ENCODE data around the gene GTF3A.
A peak's percentile ranks its signal among the peaks of the same experiment; 100 is the strongest.

GTF3A gene

DNA sequence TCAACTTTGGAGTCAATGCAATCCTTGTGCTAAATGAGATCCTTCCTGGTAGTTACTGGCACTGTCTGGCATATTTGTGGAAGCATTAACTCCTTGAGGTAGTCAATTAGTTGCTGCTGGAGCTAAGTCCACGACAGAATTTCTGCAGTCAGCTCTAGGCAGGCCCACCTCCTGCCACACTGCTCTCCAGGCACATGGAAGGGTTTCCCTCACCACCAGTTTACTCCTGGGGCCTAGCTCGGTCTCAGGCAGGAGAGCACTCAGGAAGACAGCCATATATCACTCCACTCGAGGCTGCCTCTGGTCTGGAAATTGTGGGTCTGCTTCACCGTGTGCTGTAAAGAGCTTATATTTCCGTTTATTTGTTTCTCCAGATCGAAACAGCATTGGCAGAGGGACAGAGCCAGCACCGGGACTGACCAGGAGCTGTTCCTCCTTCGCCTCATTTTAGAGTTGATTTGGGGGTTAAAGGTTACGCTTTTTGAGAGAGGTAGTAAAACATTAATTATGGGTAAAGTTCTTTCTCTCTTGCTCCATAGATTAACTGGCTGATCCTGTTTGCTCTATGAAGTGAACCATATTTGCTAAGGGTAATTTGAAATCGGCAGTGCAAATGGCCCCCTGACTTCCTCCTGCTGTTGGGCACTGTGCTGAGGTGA lies 20.6 kb upstream of the GTF3A start:
- TF ChIP-seq POU2F2 (IDR thresholded peaks at IDR 0.05; ENCODE audit: low read depth, low read length) = no peak
- no peak for TF ChIP-seq POLR2AphosphoS5 (IDR thresholded peaks at IDR 0.05; ENCODE audit: low read depth, low read length)
- TF ChIP-seq PAX5 (IDR thresholded peaks at IDR 0.05; ENCODE audit: insufficient read depth, low read length, severe bottlenecking) = no peak
- TF ChIP-seq POLR2A (IDR thresholded peaks at IDR 0.05; ENCODE audit: low read depth, low read length) = no peak
- TF ChIP-seq TAF1 (IDR thresholded peaks at IDR 0.05; ENCODE audit: low read depth, low read length) = no peak
- no peak for TF ChIP-seq SPI1 (IDR thresholded peaks at IDR 0.05; ENCODE audit: low read depth, low read length)
- DNase-seq (ENCODE audit: insufficient read length, low spot score) (no peak), FAIRE-seq (no peak)

DNA sequence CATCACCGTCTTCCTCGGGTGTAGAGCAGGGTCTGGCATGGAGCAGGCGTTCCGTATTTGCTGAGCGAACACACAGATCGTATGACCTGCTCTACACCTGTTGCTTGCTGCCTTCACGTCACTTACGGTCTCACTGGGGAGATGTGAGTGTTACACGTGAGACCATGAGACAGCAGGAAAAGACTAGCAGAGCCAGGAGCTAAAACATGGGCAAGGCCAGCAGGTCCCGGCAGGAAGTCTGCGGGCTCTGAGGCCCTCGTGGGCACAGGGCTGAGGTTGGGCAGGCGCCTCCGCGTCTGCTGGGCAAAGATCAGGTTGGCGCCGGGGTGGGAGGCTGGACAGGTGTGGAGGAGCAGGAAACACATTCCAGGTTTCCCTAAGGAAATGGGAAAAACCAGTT lies 19.7 kb upstream of the GTF3A start:
- DNase-seq (ENCODE audit: insufficient read length, low spot score) (no peak), FAIRE-seq (no peak)
- TF ChIP-seq TAF1 (IDR thresholded peaks at IDR 0.05; ENCODE audit: low read depth, low read length) = no peak
- no peak for TF ChIP-seq PAX5 (IDR thresholded peaks at IDR 0.05; ENCODE audit: insufficient read depth, low read length, severe bottlenecking)
- no peak for TF ChIP-seq SPI1 (IDR thresholded peaks at IDR 0.05; ENCODE audit: low read depth, low read length)
- TF ChIP-seq POU2F2 (IDR thresholded peaks at IDR 0.05; ENCODE audit: low read depth, low read length) = no peak
- TF ChIP-seq POLR2A (IDR thresholded peaks at IDR 0.05; ENCODE audit: low read depth, low read length) = no peak
- no peak for TF ChIP-seq POLR2AphosphoS5 (IDR thresholded peaks at IDR 0.05; ENCODE audit: low read depth, low read length)

DNA sequence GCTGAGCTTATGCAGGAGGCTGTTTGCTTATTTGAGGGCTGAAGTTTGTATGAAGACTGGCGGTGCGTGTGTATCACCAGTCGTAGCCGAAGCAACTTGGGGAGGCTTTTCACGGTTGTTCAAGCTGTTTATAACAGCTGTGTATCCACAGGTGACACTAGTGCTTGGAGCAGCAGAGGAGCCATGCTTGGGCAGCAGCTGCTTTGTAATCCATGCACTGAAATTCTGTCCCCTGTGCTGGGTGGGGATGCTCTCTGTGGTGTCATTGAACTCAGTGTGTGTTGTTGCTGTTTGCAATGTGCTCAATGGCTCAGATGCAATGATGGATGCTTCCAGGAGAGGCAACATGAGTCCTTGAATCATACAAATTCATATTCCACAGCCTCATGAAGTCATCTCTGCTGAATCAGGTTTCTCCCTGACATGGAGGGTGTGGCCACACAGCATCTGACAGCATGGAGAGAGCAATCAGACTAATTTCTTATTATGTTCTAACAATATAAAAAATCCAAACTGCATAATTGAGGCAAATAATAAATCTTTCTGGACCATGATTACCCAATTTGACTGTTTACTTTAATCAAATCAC lies 18.8 kb upstream of the GTF3A start:
- no peak for FAIRE-seq
- no peak for DNase-seq (ENCODE audit: insufficient read length, low spot score)
- TF ChIP-seq POLR2AphosphoS5 (IDR thresholded peaks at IDR 0.05; ENCODE audit: low read depth, low read length) (no peak), PAX5 (IDR thresholded peaks at IDR 0.05; ENCODE audit: insufficient read depth, low read length, severe bottlenecking) (no peak), TAF1 (IDR thresholded peaks at IDR 0.05; ENCODE audit: low read depth, low read length) (no peak), POU2F2 (IDR thresholded peaks at IDR 0.05; ENCODE audit: low read depth, low read length) (no peak), SPI1 (IDR thresholded peaks at IDR 0.05; ENCODE audit: low read depth, low read length) (no peak), POLR2A (IDR thresholded peaks at IDR 0.05; ENCODE audit: low read depth, low read length) (no peak)

GRCh38 chr13:27406178-27406939 lies 18.1 kb upstream of the GTF3A start:
- peak; percentile 75 for FAIRE-seq
- no peak for DNase-seq (ENCODE audit: insufficient read length, low spot score)

GRCh38 chr13:27408074-27408473 lies 16.3 kb upstream of the GTF3A start:
- FAIRE-seq = no peak

More at GRCh38 chr13:27406178-27406939, 18.1 kb upstream of the GTF3A start:
- TF ChIP-seq SPI1 (IDR thresholded peaks at IDR 0.05; ENCODE audit: low read depth, low read length) = no peak
- TF ChIP-seq POLR2AphosphoS5 (IDR thresholded peaks at IDR 0.05; ENCODE audit: low read depth, low read length) = no peak
- TF ChIP-seq POLR2A (IDR thresholded peaks at IDR 0.05; ENCODE audit: low read depth, low read length) = no peak
- TF ChIP-seq PAX5 (IDR thresholded peaks at IDR 0.05; ENCODE audit: insufficient read depth, low read length, severe bottlenecking) = no peak
- TF ChIP-seq POU2F2 (IDR thresholded peaks at IDR 0.05; ENCODE audit: low read depth, low read length) = no peak
- no peak for TF ChIP-seq TAF1 (IDR thresholded peaks at IDR 0.05; ENCODE audit: low read depth, low read length)

GRCh38 chr13:27409013-27409412 lies 15.4 kb upstream of the GTF3A start:
- FAIRE-seq (no peak), DNase-seq (ENCODE audit: insufficient read length, low spot score) (no peak)
- TF ChIP-seq TAF1 (IDR thresholded peaks at IDR 0.05; ENCODE audit: low read depth, low read length) (no peak), PAX5 (IDR thresholded peaks at IDR 0.05; ENCODE audit: insufficient read depth, low read length, severe bottlenecking) (no peak)

More at GRCh38 chr13:27408074-27408473, 16.3 kb upstream of the GTF3A start:
- no peak for DNase-seq (ENCODE audit: insufficient read length, low spot score)
- TF ChIP-seq TAF1 (IDR thresholded peaks at IDR 0.05; ENCODE audit: low read depth, low read length) (no peak), POU2F2 (IDR thresholded peaks at IDR 0.05; ENCODE audit: low read depth, low read length) (no peak), POLR2A (IDR thresholded peaks at IDR 0.05; ENCODE audit: low read depth, low read length) (no peak), POLR2AphosphoS5 (IDR thresholded peaks at IDR 0.05; ENCODE audit: low read depth, low read length) (no peak), PAX5 (IDR thresholded peaks at IDR 0.05; ENCODE audit: insufficient read depth, low read length, severe bottlenecking) (no peak), SPI1 (IDR thresholded peaks at IDR 0.05; ENCODE audit: low read depth, low read length) (no peak)

DNA sequence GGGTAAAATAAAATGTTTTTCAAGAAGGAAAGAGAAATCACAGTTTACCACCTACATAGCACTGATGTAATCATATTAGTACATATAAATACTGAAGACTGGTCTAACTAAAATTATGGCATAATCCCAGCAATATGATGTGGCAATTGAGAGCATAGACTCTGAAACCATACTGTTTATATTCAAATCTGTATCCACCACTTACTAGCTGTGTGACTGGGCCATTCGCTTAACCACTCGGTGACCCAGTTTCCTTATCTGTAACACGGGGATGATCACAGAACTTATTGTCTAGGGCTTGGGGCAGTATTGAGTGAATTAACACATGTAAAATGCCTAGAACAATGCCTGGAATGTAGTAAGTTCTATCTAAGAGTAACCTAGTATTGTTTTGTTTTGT lies 13.1 kb upstream of the GTF3A start:
- FAIRE-seq = no peak
- TF ChIP-seq POU2F2 (IDR thresholded peaks at IDR 0.05; ENCODE audit: low read depth, low read length) (no peak), POLR2AphosphoS5 (IDR thresholded peaks at IDR 0.05; ENCODE audit: low read depth, low read length) (no peak), PAX5 (IDR thresholded peaks at IDR 0.05; ENCODE audit: insufficient read depth, low read length, severe bottlenecking) (no peak), TAF1 (IDR thresholded peaks at IDR 0.05; ENCODE audit: low read depth, low read length) (no peak), SPI1 (IDR thresholded peaks at IDR 0.05; ENCODE audit: low read depth, low read length) (no peak)
- DNase-seq (ENCODE audit: insufficient read length, low spot score) = no peak

GRCh38 chr13:27415116-27415515 lies 9.3 kb upstream of the GTF3A start:
- no peak for FAIRE-seq
- DNase-seq (ENCODE audit: insufficient read length, low spot score) = no peak

DNA sequence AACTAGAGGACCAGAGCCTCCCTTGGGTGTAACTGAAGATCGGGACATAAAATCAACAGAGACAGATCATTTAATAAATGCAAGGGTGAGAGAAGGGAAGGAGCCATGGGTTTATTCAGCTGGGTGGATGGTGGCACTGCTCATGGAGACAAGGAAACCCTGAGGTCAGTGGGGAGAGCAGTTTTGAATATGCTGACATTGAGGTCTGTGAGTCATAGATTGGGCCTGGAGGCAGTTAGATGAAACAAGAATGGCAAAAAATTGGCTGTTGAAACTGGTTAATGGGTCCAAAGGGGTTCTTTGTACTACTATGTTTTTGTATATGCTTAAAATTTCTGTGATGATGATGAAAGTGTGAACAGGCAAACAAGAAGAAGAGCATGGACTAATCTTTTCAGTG lies 5.1 kb upstream of the GTF3A start:
- TF ChIP-seq POLR2AphosphoS5 (IDR thresholded peaks at IDR 0.05; ENCODE audit: low read depth, low read length) = no peak
- no peak for TF ChIP-seq TAF1 (IDR thresholded peaks at IDR 0.05; ENCODE audit: low read depth, low read length)
- TF ChIP-seq POU2F2 (IDR thresholded peaks at IDR 0.05; ENCODE audit: low read depth, low read length) = no peak
- TF ChIP-seq PAX5 (IDR thresholded peaks at IDR 0.05; ENCODE audit: insufficient read depth, low read length, severe bottlenecking) = no peak
- TF ChIP-seq POLR2A (IDR thresholded peaks at IDR 0.05; ENCODE audit: low read depth, low read length) = no peak
- no peak for TF ChIP-seq SPI1 (IDR thresholded peaks at IDR 0.05; ENCODE audit: low read depth, low read length)
- FAIRE-seq (no peak), DNase-seq (ENCODE audit: insufficient read length, low spot score) (no peak)

More at GRCh38 chr13:27415116-27415515, 9.3 kb upstream of the GTF3A start:
- TF ChIP-seq POLR2A (IDR thresholded peaks at IDR 0.05; ENCODE audit: low read depth, low read length) (no peak), POLR2AphosphoS5 (IDR thresholded peaks at IDR 0.05; ENCODE audit: low read depth, low read length) (no peak), POU2F2 (IDR thresholded peaks at IDR 0.05; ENCODE audit: low read depth, low read length) (no peak), TAF1 (IDR thresholded peaks at IDR 0.05; ENCODE audit: low read depth, low read length) (no peak), SPI1 (IDR thresholded peaks at IDR 0.05; ENCODE audit: low read depth, low read length) (no peak), PAX5 (IDR thresholded peaks at IDR 0.05; ENCODE audit: insufficient read depth, low read length, severe bottlenecking) (no peak)
